ENCODE results near the gene NOMO2. TPM values are rescaled to one million over a fixed set of nuclear protein-coding genes. Genes with fewer than 3 reads are reported as not detected.
"Not testable (repeated sequence)": the region's sequence is repeated elsewhere in the genome, so short reads cannot be mapped to it uniquely, and the experiment has no call there.

Gene NOMO2
- total RNA-seq, 1 experiment from 2014 or later, result 96.3 TPM

DNA sequence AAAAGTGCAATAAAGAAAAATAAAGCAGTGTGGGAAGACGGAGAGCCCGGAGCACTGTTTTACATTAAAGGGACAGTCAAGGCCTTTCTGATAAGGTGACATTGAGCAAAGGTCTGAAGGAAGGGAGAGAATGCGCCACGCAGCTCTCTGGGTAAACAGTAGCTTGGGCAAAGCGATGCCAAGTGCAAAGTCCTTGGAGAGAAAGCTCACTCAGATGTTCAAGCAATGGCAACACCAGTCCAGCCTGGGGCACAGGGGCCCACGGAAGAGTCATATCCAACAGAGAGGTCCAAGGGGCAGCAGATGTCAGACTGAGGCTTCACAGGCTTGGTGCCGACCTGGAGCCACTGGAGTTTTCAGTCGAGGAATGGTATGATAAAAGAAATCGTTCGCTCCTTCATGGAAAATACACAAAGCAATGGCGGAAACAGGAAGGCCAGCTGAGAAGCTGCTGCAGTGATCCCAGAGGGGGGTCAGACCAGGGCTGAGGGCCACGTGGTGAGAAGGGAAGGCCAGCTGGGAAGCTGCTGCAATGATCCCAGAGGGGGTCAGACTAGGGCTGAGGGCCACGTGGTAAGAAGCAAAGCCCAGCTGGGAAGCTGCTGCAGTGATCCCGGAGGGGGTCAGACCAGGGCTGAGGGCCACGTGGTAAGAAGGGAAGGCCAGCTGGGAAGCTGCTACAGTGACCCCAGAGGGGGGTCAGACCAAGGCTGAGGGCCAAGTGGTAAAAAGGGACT, 40.3 kb downstream of the NOMO2 start:
- not testable (repeated sequence) for DNase-seq (ENCODE audit: low read depth)

DNA sequence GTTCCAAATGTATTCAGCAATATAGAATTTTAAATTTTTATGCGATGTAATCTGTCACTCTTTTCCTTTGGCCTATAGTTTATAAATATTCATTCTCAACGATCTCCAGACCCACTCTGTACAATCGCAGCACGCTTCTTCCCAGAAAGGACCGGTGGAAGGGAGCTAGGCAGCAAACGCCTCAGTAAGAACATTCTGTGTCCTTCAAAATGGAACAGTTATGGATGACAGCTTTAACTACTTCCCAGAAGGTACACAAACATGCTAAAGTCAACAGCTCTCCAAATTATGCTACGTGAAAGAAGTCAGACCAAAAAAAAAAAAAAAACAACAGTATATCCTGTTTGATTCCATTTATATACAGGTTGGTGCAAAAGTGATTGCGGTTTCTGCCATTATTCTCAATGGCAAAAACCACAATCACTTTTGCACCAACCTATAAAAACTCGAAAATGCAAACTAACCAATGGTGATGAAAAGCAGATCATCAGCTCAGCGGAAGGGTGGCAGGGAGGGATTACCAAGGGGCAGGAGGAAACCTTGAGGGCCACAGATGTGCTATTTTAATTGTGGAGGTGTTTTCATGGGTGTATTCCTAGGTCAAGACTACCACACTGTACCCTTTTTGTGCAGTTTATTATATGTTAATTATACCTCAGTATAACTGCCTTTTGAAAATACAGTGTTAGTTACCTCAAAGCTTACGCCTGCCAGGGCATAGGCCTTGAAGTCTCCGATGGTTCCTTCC, 43.2 kb downstream of the NOMO2 start:
- not testable (repeated sequence) for DNase-seq (ENCODE audit: low read depth)

DNA sequence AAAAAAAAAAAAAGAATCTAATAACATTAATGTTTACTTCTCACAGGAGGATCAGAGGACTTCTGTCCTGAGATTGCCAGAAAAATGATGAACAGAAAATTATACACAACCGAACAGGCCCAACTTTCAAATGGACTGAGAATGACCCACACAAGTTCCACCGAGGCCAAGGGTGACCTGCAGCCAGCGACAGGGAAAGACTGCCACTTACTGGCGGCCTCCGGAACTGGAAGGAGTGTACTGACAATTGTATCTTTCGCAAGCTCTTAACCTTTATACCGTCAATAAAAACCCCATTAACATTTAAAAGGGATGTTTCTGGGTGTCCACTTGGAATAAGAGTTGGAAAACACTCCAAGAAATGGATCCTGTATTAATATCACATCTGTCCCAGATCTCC, 63.5 kb downstream of the NOMO2 start:
- not testable (repeated sequence) for DNase-seq (ENCODE audit: low read depth)

DNA sequence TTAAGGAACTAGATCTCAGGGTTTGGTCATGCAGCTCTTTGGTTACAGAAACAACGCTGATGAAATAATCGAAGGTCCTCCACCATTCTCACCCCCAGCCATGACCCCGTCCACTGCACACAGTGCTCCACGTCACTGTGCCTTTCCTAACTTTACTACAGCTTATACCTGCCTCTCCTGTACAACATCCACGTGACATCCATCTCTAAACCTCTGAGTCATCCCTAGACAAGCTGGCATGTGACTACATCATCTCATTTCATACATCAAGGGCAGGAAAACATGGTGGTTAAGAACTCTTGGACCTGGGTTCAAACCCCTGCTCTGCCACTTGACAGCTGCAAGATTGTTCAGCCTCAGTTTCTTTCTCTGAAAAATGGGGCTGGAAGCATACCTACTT, 64.9 kb downstream of the NOMO2 start:
- not testable (repeated sequence) for DNase-seq (ENCODE audit: low read depth)

DNA sequence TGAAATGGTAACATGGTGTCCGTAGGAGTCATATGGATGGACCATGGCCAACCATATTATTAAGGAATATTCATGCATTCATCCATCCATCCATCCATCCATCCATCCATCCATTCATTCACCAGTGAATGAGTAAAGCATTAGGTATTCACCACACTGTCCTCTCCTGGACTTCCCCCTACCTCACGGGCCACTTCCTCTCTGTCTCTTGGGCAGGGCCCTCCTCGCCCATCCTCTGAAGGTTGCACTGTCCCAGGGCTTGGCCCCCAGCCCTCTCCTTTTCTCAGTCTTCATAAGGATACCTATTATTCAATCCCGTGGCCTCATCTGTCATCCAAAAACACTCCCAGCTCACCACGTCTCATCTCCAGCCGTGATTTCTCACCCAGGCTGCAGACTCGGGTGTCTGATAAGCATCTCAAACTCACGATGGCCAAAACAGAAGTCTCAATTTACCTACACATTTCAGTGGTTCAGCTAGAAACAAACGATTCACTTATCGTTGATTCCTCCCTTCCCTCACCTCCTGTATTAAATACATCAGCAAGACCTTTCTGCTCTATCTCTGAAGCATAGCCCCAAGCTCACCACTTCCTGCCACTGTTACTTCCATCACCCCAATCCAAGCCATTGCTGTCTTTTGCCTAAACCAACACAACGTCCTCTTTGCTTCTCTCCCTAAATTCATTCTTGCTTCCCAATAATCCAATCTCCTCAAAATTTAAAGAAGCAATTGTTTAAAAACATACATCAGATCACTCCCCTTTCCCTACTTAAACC, 69.6 kb downstream of the NOMO2 start:
- not testable (repeated sequence) for DNase-seq (ENCODE audit: low read depth)

DNA sequence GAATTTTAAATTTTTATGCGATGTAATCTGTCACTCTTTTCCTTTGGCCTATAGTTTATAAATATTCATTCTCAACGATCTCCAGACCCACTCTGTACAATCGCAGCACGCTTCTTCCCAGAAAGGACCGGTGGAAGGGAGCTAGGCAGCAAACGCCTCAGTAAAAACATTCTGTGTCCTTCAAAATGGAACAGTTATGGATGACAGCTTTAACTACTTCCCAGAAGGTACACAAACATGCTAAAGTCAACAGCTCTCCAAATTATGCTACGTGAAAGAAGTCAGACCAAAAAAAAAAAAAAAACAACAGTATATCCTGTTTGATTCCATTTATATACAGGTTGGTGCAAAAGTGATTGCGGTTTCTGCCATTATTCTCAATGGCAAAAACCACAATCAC, 125.9 kb downstream of the NOMO2 start:
- not testable (repeated sequence) for DNase-seq (ENCODE audit: low read depth)

DNA sequence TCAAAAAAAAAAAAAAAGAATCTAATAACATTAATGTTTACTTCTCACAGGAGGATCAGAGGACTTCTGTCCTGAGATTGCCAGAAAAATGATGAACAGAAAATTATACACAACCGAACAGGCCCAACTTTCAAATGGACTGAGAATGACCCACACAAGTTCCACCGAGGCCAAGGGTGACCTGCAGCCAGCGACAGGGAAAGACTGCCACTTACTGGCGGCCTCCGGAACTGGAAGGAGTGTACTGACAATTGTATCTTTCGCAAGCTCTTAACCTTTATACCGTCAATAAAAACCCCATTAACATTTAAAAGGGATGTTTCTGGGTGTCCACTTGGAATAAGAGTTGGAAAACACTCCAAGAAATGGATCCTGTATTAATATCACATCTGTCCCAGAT, 146.1 kb downstream of the NOMO2 start:
- DNase-seq (ENCODE audit: low read depth), result not testable (repeated sequence)

DNA sequence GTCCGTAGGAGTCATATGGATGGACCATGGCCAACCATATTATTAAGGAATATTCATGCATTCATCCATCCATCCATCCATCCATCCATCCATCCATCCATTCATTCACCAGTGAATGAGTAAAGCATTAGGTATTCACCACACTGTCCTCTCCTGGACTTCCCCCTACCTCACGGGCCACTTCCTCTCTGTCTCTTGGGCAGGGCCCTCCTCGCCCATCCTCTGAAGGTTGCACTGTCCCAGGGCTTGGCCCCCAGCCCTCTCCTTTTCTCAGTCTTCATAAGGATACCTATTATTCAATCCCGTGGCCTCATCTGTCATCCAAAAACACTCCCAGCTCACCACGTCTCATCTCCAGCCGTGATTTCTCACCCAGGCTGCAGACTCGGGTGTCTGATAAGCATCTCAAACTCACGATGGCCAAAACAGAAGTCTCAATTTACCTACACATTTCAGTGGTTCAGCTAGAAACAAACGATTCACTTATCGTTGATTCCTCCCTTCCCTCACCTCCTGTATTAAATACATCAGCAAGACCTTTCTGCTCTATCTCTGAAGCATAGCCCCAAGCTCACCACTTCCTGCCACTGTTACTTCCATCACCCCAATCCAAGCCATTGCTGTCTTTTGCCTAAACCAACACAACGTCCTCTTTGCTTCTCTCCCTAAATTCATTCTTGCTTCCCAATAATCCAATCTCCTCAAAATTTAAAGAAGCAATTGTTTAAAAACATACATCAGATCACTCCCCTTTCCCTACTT, 152.2 kb downstream of the NOMO2 start:
- DNase-seq (ENCODE audit: low read depth), result not testable (repeated sequence)

DNA sequence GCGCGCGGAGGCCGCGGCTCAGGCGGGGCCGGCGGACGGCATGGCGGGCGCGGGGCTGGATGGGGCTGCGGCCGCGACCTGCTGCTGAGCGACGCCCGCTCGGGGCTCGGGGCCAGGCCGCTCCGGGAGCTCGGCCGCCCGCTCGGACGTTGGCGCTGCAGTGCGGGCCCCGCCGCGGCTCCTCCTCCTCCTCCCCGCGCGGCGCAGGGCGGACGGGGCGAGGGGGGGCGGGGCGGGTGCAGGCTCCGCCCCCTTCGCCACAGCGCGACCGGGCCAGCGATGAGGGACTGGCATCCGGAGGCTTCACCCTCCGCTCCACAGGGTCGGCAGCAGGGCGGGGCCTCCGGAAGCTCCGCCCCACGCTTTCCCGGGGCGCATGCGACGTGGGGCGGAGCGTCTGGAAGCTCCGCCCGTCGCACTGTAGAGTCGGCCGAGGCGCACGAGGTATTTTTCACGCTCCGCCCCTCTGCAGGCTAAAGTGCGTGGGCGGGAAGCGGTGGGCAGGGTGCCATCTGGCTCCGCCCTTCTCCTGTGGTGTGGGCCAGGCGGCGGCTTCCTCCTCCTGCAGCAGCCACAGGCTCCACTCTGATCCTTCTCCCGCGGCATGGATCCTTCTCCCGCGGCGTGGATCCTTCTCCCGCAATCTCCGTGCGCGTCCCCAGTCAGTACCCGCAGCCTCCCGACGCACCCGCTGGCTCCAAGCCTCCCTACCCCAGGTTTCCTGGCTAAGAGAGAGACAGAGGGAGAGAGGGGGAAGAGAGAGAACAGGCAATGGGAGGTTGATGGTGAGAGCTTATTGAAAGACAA, 159.8 kb downstream of the NOMO2 start:
- DNase-seq (ENCODE audit: low read depth), result not testable (repeated sequence)

DNA sequence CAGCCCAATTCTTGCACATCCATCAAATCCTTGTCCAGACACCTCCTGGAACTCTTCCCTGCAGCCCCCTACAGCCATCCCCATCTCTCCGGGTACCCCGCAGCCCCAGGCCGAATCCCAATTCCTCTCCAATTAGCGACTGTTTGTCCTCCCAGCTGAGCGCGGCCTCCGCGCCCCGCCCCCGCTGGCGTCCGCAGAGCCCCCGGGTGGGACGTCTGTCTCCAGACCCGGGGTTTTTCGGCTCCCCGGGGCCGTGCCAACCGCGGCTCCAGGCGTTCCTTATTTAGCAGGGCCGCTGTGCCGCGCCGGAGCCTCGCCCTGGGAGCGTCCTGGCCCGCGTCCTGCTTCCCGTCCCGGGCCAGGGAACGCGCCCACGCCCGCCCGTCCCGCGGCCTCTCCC, 160.7 kb downstream of the NOMO2 start:
- DNase-seq (ENCODE audit: low read depth), result not testable (repeated sequence)

DNA sequence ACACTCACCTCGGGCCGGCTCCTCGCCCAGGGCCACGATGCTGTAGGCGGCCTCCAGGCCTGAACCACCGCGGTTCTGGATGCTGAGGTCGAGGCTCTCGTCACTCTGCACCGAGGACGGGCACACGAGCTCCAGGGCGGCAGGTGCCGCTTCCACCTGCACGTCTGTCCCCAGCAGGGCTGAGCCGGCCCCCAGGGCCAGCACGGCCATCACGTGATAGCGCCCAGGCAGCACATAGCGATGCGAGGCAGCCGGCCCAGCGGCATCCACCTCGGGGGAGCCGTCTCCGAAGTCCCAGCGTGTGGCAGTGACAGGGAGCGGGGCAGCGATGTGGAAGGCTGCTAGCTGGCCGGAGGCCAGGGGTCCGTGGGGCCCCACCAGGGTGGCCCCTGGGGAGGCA, 167.5 kb downstream of the NOMO2 start:
- DNase-seq (ENCODE audit: low read depth), result not testable (repeated sequence)

DNA sequence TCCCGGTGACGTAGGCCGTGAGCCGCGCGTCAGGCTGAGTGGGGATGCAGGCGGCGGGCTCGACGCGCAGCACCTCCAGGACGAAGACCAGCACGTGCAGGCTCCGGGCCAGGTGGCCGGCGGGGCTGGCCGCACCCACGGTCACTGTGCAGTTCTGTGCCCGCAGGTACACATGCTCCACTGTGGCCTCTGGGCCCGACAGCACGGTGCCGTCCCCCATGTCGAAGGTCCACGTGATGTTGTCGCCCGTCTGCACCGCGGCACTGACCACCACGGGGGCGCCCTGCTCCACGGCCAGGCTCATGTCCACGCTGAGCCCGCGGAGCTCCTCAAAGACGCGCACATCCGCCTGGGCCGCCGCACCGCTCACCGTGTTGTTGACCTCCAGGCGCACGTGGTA, 174.1 kb downstream of the NOMO2 start:
- DNase-seq (ENCODE audit: low read depth), result not testable (repeated sequence)

DNA sequence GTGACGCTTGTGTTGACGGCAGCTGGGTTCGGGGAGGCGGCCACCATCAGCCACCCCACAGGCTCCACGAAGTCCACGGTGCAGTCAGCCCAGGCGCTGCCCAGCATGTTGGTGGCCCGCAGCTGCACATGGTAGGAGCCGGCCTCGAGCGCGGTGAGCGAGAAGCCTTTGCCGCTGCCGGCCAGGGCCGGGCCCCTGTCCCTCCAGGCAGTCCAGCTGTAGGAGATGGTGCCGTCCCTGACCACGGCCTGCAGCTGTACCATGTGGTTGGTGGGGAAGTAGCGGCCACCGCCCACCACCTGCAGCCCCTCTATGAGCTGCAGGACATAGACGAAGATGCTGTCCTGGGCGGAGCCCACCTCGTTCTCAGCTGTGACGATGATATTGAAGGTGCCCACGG, 175.4 kb downstream of the NOMO2 start:
- DNase-seq (ENCODE audit: low read depth), result not testable (repeated sequence)

DNA sequence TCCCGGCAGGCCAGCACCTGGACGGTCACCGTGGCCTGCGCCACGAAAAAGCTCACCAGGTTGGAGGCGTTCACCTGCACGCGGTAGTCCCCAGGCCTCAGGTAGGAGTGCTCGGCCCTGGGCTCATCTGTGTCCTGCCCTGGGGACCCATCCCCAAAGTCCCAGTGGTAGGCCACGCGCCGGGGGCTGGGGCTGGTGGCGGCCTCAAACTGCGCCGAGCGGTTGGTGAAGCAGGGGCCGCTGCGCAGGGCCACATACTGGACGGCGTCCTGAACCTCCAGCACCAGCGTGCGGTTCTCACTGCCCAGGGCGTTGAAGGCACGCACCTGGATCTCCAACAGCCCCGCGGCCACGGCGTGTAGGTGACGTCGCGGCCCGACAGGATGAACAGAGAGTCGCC, 176.6 kb downstream of the NOMO2 start:
- not testable (repeated sequence) for DNase-seq (ENCODE audit: low read depth)

DNA sequence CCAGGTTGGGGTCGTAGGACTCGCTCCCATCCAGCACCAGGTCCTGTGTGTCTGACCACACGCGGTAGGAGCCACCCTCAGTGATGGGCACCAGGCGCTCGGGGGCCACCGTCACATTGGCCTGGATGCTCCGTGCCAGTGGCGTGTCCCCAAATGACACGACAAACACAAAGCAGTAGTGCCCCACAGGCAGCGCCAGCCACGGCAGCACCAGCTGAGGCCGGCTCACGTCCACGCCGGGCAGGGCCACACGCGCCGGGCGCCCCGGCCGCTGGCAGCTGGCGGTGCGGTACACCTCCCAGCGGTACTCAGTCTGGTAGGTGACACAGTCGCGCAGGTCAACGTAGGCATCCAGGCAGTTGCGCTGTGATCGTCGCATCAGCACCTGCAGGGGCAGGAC, 177.0 kb downstream of the NOMO2 start:
- not testable (repeated sequence) for DNase-seq (ENCODE audit: low read depth)

DNA sequence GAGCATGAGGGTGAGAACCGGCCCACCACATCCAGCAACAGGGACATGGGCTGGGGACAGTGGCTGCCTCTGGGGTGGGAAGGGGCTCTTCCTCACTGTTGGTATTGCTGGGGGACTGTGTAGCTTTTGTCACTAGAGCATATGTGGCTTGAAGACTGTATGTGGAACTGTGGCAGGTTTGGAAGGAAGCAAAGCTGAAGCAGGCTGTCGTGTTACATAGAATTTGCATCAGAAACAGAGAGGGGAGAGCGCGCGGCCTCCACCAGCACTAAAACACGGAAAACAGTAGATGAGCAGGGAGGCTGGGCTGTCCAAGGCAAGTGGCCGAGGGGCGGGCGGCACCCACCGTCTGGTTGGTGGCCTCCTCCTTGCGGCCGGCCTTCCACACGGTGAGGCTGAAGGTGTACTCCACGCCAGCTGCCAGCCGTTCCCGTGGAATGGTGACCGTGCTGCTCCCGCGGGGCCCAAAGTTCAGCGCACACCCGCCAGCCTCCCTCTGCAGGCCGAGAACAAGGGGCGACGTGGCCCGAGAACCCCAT, 177.7 kb downstream of the NOMO2 start:
- not testable (repeated sequence) for DNase-seq (ENCODE audit: low read depth)

DNA sequence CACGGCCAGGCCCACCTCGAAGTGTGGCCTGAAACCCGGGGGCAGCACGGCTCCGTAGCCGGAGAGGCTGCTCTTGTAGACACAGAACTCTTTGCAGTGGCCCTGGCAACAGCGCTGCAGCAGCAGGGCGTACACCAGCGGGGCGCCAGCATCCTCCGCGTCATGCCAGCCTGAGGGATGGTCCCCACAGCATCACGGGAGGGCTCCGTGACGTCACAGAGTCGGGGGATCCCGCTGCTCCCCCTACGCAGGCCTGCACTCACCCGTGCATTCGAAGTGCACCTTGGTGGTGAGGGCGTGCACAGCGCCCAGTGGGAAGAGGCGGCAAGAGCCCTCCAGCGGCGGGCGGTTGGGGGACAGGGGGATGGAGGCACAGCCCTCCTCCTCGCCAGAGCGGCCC, 179.2 kb downstream of the NOMO2 start:
- DNase-seq (ENCODE audit: low read depth), result not testable (repeated sequence)

Data from HT1080 (cell line).